Hematopoietic multipotent progenitor cell treated with erythropoietin and hydrocortisone succinate and interleukin-3 and kit ligand, for 17 days (in vitro differentiated cells): Measurements from ENCODE around the gene HECTD2.
"Not testable (repeated sequence)": the region's sequence is repeated elsewhere in the genome, so short reads cannot be mapped to it uniquely, and the experiment has no call there.

Experiments
- DNase-seq: peaks from one replicate; pipeline ENCODE4 v3.0.0-alpha.2; 2015; ENCODE audit warnings: low spot score

Gene HECTD2, protein sequence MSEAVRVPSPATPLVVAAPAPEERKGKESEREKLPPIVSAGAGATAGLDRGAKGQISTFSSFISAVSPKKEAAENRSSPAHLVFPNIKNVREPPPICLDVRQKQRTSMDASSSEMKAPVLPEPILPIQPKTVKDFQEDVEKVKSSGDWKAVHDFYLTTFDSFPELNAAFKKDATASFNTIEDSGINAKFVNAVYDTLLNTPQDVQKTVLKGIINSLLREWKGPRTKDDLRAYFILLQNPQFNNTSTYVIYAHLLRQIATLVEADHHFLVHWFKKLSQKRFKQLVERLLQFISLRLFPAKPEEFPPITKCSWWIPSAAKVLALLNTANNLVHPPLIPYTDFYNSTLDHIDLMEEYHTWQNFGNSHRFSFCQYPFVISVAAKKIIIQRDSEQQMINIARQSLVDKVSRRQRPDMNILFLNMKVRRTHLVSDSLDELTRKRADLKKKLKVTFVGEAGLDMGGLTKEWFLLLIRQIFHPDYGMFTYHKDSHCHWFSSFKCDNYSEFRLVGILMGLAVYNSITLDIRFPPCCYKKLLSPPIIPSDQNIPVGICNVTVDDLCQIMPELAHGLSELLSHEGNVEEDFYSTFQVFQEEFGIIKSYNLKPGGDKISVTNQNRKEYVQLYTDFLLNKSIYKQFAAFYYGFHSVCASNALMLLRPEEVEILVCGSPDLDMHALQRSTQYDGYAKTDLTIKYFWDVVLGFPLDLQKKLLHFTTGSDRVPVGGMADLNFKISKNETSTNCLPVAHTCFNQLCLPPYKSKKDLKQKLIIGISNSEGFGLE

DNA sequence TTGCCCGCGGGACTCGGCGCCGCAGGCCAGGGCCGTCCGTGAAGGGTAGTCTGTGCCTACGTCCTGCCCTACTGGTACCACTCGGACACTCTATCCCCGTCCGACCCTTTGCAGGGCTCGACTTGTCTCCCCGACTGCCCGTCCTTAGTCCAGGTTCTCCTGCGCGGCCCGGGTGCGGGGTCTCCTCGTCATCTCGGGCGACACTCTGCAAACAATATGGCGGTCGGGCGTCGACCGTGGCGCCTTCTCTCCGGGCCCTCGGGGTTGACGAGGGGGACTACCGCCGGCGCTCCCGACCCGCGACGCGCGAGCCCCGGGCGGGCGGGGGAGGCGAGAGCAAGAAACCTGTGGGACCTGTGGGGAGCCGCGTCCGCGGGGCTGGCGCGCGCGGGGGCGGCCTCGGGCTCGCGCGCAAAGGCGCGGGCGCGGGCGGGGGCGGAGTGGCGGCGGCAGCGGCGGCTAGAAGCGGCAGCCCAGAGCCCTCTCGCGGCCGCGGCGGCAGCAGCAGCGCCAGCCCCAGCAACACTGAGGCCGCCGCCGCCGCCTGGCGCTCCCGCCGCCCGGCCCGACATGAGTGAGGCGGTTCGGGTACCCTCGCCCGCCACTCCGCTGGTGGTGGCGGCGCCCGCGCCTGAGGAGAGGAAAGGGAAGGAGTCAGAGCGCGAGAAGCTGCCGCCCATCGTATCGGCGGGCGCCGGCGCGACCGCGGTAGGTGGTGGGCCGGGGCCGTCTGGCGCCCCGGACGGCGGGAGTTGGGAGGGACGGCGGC lies at the start of gene HECTD2:
Gene HECTD2, plus strand, starts transcription at position 476 of the 769 bp plus-strand sequence. Its CDS starts 95 bp downstream, at position 571.
- DNase-seq, result peak; percentile 55

DNA sequence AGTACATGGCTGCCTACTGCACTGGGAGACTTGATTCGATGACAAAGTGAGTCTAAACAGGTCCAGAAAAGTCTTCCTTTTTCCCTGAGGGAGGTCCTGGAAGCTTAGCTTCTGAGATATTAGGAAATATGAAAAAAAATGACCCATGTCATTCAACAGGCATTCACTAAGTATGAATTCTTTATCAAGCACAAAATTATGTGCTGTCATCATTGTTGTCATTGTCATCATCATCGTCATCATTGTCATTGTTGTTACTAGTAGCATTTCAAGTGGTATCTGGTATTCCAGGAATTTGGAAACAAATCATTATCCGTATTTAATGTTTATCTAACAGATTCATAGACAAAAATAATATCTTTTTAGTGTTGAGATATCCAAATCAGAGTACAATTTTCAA lies 49.7 kb upstream of the HECTD2 start:
- DNase-seq, result no peak

- DNase-seq, result not testable (repeated sequence)
These were observed 44.6 kb upstream of the HECTD2 start for GRCh38 chr10:91365519-91365918.

DNA sequence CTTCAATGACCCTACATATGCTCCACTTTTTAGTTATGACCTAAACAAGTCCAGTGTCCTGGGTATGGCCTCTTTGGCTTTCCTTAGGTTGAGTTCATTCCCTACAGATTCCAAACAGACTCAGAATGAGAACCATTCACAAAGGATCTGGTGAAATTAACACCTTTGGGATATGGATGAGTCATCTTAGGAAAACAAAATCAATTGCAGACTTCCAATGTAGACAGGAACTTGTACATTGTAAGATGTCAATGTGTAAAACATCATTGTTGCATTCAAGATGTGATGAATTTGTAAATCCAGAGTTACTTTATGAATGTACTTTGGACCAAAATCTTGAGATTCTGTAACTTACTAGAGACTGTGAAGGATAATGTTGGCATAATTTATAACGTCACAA lies 43.4 kb upstream of the HECTD2 start:
- DNase-seq, result no peak

DNA sequence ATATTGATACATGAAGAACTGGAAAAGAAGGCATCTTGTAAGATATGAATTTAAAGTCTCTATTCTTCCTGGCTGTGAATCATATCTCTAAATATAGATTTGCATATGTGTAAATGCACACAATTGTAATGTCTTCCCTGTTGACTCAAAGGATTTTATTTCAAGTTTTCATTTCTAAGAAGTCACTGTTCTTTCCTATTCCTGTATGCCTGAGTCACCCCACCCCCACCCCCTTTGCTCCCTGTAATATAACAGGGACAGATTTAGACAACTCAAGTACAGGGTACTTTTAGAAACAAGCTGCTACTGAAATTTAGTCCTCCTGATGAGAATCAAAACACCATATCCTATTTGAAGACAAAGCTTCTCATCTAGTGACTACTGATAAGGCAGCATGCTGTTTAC lies 43.0 kb upstream of the HECTD2 start:
- DNase-seq, result no peak

DNA sequence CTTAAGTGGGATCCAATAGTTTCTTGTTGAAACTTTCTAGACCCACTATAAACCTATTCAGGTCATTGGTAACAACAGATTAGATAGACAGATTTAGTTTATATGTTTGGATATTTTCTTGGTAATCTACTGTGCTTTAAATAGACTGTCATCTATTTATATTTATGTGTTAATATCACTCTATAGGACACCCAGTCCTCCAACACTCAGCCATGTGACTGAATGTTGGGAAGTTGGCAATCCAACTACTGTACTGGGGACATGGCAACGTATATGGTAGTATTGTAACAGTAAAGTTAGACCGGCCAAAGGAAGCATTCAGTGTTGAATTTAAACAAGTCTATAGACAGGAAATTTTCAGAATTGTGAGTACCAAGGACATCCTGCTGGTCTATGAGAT lies 42.6 kb upstream of the HECTD2 start:
- DNase-seq, result no peak

DNA sequence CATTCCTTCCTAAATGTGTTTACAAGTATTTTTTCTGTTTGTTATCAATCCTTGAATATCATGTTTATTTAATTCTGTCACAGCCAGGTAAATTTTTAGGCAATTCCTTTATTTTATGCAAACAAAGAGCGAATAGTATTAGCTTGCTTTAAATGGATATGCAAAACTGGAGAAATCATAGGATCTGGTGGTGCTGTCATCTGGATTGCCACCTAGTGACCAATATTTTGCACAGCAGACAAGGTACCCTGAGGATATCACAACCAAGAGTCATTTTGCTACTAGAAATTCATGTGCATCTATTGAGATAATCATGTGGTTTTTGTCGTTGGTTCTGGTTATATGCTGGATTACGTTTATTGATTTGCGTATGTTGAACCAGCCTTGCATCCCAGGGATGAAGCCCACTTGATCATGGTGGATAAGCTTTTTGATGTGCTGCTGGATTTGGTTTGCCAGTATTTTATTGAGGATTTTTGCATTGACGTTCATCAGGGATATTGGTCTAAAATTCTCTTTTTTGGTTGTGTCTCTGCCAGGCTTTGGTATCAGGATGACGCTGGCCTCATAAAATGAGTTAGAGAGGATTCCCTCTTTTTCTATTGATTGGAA lies 40.1 kb upstream of the HECTD2 start:
- DNase-seq, result not testable (repeated sequence)

DNA sequence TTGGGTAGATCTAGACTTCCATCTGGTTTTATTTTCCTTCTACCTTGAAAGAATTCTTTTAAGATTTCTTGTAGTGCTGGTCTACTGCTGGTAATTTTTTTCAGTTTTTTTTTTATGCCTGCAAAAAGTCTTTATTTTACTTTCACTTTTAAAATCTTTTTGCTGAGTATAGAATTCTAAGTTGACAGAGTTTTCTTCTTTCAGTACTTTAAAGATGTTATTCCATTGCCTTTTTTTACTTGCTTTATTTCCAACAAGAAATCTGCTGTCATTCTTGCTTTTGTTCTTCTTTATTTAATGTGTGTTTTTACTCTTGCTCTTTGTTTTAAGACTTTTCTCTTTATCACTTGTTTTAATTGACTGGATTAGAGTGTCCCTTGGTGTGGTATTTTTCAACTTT lies 36.1 kb upstream of the HECTD2 start:
- no peak for DNase-seq

GRCh38 chr10:91378061-91378460 lies 32.1 kb upstream of the HECTD2 start:
- no peak for DNase-seq

GRCh38 chr10:91380873-91381256 lies 29.3 kb upstream of the HECTD2 start:
- DNase-seq, result no peak

GRCh38 chr10:91381257-91381891 lies 28.8 kb upstream of the HECTD2 start:
- no peak for DNase-seq

GRCh38 chr10:91385306-91386085 lies 24.6 kb upstream of the HECTD2 start:
- no peak for DNase-seq

GRCh38 chr10:91389636-91390512 lies 20.3 kb upstream of the HECTD2 start:
- DNase-seq, result peak; percentile 69

GRCh38 chr10:91390513-91390825 lies 19.7 kb upstream of the HECTD2 start:
- DNase-seq, result not testable (repeated sequence)

DNA sequence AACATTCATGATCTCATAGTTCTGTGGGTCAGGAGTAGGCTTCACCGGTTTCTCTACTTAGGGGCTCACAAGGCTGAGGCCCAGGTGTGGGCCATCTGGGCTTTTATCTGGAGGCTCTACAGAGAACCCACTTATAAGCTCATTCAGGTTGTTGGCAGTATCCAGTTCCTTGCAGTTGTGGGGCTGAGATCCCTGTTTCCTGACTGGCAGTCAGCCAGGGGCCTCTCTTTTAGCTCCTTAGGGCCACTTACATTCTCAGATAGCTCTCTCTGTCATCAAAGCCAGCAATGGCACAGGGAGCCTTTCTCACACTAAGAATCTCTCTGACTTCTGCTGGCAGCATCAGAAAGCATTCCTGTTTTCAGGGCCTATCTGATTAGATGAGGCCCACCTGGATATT lies 18.2 kb upstream of the HECTD2 start:
- no peak for DNase-seq

DNA sequence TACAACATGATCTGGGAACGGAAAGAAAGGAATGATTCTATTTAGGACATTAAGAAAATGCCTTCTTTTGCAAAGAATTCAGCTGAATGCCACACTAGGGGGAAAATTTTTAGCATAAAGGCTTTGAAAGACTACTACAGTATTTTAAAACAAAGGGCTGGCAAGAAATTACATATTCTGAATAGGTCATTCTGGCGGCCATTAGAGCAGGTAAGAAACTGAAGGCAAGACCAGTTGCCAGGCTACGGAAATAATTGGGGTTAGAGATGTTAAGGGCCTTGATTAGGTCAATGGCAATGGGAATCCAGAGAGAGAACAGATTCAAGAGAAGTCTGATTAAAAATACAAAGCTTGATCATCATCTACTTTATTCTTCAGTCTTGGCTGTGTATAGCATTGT lies 3.8 kb upstream of the HECTD2 start:
- no peak for DNase-seq

GRCh38 chr10:91409069-91409868 lies 875 bp upstream of the HECTD2 start:
- no peak for DNase-seq

DNA sequence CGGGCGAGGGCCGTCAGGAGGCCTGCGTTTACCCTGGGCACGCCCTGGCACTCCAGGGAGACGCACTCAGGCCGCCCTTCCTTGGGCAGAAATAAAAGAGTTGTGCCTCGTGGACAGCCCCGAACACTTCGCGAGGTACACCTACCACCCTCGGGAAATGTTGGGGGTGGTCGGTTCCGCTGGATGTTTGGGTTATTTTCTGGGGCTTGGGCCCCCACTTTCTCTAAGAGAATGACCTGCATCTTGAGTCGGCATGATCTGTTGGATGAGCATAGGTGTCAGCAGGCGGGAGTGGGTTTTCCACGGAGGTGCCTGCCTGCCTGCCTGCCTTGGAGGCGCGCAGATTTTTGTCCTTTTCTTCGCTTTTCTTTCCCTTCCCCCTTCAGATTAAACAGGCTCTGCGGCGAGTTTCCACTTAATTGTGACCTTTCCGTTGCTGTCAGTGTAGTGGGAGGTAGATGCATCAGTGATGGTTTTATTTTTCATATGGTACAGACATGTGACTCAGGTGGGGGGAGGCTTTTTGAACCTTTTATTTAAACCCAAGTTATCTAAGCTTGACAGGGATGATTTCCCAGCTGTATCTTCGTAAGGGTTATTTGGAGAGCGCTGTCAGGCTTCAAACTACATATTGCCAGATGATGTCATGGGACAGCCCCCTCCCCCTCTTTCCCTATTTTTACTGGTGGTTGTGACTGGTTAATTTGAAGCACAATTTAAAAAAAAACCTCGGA lies 661 bp downstream of the HECTD2 start:
- no peak for DNase-seq
